WTC11 (cell line): ENCODE results near the gene KANSL3.

ENCODE experiments used
- CTCF ChIP-seq: fragments of 200-600 bp; IDR thresholded peaks from 2 replicates; pipeline ENCODE4 v1.8.0; 2022; ENCODE audit warnings: antibody characterized with exemption
- FOXJ3 ChIP-seq: sonication (generic); formaldehyde crosslinking; IDR thresholded peaks from 2 replicates; pipeline ENCODE4 v1.9.0; 2021; ENCODE audit warnings: missing genetic modification reagents, mild to moderate bottlenecking, borderline replicate concordance
- GTF2I ChIP-seq: fragments of 250-450 bp; sonication (Bioruptor Pico); conservative IDR thresholded peaks from 2 replicates; pipeline ENCODE4 v1.4.0; 2021; ENCODE audit warnings: mild to moderate bottlenecking
- NFATC4 ChIP-seq: fragments of 250-450 bp; sonication (Bioruptor Pico); IDR thresholded peaks from 2 replicates; pipeline ENCODE4 v1.9.0; 2021; ENCODE audit warnings: mild to moderate bottlenecking
- NR1H2 ChIP-seq: sonication (generic); formaldehyde crosslinking; IDR thresholded peaks from 2 replicates; pipeline ENCODE4 v1.9.0; 2021; ENCODE audit warnings: mild to moderate bottlenecking, moderate library complexity, missing genetic modification reagents
- ZNF121 ChIP-seq: sonication (generic); formaldehyde crosslinking; IDR thresholded peaks from 2 replicates; pipeline ENCODE4 v1.8.0; 2023; ENCODE audit warnings: missing genetic modification reagents
- ZNF263 ChIP-seq: sonication (generic); formaldehyde crosslinking; IDR thresholded peaks from 2 replicates; pipeline ENCODE4 v1.8.1; 2022; ENCODE audit warnings: low read depth, mild to moderate bottlenecking, moderate library complexity, missing genetic modification reagents

- no peak for TF ChIP-seq GTF2I (CRISPR knock-in tag)
- TF ChIP-seq NR1H2 (CRISPR knock-in tag) = no peak
- TF ChIP-seq NFATC4 = no peak
- no peak for TF ChIP-seq ZNF263
- TF ChIP-seq CTCF = no peak
- TF ChIP-seq ZNF121 (CRISPR knock-in tag) = no peak
- TF ChIP-seq FOXJ3 (CRISPR knock-in tag) = no peak
Measured at GRCh38 chr2:96623116-96623515, 15.0 kb downstream of the KANSL3 start.
